BJ (cell line): ENCODE results near the gene VTN. TPM values are rescaled to one million over a fixed set of nuclear protein-coding genes. Genes with fewer than 3 reads are reported as not detected.

ENCODE experiments used
- CTCF ChIA-PET: fragments of 350-600 bp; formaldehyde crosslinking; extraction: SDS; loops from one replicate; lab custom pipeline; 2021; ENCODE audit warnings: antibody characterized with exemption, inconsistent platforms; lab: Yijun Ruan, JAX
- POLR2A ChIA-PET: fragments of 300-600 bp; sonication (Branson Sonifier 250); formaldehyde crosslinking; extraction: SDS; loops from one replicate; lab custom pipeline; 2021; ENCODE audit warnings: antibody characterized with exemption; lab: Charles Lee
- DNase-seq: peaks from one replicate; pipeline ENCODE4 v3.0.0-alpha.2; 2011; ENCODE audit warnings: low read depth
- H3K27me3 ChIP-seq: 2 replicates; pipeline ENCODE4 v1.6.0; 2011; ENCODE audit warnings: low read length; ENCODE audit not compliant: control insufficient read depth, insufficient read depth
- H3K36me3 ChIP-seq: 2 replicates; pipeline ENCODE4 v1.5.1; 2011; ENCODE audit warnings: low read length; ENCODE audit not compliant: control insufficient read depth, insufficient read depth
- H3K4me3 ChIP-seq: 2 replicates; pipeline ENCODE4 v1.5.1; 2011; ENCODE audit warnings: low read depth, mild to moderate bottlenecking, control low read depth, low read length
- polyA plus RNA-seq: library from polyadenylated mRNA; depleted of rRNA; stranded (reverse); fragments of >200 nt; gene quantifications from 2 replicates; pipeline ENCODE4 v1.2.3, GENCODE V29; 2011
- TF ChIP-seq, protein P1 (sequence below): IDR thresholded peaks from 2 replicates; pipeline ENCODE4 v1.5.1; 2011; ENCODE audit warnings: low read depth, mild to moderate bottlenecking, control low read depth, inconsistent platforms, low read length, moderate library complexity; ENCODE audit not compliant: insufficient read depth

Gene VTN
- polyA plus RNA-seq, 1 experiment = 4.2 TPM

DNA sequence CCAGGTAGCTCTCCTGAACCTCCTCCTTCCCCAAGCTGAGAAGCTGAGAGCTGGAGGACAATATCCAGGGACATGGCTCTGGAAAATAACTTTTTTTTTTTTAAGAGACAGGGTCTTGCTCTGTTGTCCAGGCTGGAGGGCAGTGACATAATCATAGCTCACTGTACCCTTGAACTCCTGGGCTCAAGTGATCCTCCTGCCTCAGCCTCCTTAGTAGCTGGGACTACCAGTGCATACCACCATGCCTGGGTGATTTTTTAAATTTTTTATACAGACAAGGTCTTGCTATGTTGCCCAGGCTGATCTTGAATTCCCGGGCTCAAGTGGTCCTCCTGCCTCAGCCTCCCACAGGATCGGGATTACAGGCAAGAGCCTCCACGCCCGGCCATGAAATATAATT is 29.7 kb upstream of the VTN start:
- no peaks in the 10 kb centered on the region for H3K27me3 ChIP-seq
- no peak for DNase-seq
- peaks cover 9% of the 10 kb centered on the region for H3K36me3 ChIP-seq
- ChIA-PET POLR2A (no interaction called here), CTCF (interaction anchor here (1.2 to 2.4 kb wide), 3 partner anchors 17 to 21 kb away, joined by 3 to 13 read pairs (median 4); no protein-coding TSS in a partner anchor)
- H3K4me3 ChIP-seq = no peak overlapping the region
- TF ChIP-seq, protein P1, sequence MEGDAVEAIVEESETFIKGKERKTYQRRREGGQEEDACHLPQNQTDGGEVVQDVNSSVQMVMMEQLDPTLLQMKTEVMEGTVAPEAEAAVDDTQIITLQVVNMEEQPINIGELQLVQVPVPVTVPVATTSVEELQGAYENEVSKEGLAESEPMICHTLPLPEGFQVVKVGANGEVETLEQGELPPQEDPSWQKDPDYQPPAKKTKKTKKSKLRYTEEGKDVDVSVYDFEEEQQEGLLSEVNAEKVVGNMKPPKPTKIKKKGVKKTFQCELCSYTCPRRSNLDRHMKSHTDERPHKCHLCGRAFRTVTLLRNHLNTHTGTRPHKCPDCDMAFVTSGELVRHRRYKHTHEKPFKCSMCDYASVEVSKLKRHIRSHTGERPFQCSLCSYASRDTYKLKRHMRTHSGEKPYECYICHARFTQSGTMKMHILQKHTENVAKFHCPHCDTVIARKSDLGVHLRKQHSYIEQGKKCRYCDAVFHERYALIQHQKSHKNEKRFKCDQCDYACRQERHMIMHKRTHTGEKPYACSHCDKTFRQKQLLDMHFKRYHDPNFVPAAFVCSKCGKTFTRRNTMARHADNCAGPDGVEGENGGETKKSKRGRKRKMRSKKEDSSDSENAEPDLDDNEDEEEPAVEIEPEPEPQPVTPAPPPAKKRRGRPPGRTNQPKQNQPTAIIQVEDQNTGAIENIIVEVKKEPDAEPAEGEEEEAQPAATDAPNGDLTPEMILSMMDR = no peak

DNA sequence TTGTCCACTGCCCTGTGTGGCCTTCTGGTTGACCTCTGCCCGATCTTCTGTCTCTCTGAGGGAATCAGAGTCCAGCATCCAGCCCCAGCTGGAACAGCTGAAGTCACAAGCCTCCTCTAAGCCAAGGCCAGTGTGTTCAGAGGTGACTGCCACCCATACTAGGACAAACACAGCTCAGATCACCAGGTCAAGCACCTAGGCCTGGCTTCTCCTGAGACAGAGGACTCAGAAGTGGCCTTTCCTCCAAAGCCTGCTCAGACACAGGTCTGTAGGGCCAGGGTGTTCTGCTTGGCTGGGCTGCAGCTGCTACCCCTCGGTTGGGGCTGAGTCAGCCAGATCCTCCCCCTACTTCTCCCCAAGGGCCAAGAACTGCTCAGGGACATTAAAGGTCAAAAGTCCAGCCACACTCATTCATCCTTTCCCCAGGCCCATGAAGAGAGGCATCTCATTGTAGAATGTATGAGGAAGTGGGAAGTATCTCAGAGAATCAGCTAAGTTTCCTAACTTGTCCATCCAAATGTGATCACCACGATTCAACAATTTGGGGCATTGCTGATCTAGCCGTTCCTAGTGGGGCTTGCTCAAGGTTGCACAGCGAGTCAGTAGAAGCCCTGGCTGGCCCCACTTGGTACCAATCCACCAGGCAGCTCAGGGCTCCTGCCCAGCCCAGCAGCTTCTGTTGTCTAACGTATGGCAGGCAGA is 28.3 kb upstream of the VTN start:
- DNase-seq = no peak
- TF ChIP-seq, protein P1 = no peak
- Histone ChIP-seq H3K4me3 (no peak overlapping the region), H3K36me3 (peaks cover 9% of the 10 kb centered on the region), H3K27me3 (no peaks in the 10 kb centered on the region)
- CTCF ChIA-PET = interaction anchor here (1.3 kb wide), 1 partner anchor 18 kb away, joined by 3 read pairs; no protein-coding TSS in a partner anchor
- POLR2A ChIA-PET = interaction anchor here (0.5 kb wide), 1 partner anchor 47 kb away, joined by 19 read pairs; no protein-coding TSS in a partner anchor

DNA sequence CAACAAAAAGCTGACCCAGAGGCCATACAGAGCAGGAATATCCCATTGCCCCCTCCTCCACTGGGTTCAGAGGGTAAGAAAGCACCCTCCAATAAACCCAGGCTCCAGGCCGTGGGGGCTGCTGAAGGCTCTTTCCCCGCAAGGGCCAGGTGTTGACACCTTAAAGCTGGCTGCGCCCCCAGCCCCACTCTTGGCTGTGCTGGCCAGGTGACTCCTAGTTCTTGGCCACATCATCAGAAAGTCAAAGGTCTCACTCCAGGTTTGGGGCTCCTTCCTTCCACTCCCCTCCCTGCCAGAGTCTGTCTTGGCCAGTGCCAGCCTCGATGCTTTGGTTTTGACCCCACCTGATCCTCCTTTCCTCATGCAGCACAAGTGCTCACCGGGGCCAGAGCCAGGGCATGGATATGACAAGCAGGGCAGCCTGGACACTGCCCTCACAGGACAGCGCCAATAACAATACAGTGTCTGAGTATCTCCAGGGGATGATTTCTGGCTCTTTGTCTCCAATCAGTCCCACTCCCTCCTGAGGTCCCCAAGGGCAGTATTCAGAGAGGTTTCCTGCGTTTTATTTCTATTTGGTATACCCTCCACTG is 27.7 kb upstream of the VTN start:
- POLR2A ChIA-PET = no interaction called here
- Histone ChIP-seq H3K36me3 (peaks cover 9% of the 10 kb centered on the region), H3K27me3 (no peaks in the 10 kb centered on the region), H3K4me3 (no peak overlapping the region)
- CTCF ChIA-PET = interaction anchor here (1.4 kb wide), 1 partner anchor 19 kb away, joined by 4 read pairs; no protein-coding TSS in a partner anchor
- DNase-seq = no peak
- TF ChIP-seq, protein P1 = no peak

DNA sequence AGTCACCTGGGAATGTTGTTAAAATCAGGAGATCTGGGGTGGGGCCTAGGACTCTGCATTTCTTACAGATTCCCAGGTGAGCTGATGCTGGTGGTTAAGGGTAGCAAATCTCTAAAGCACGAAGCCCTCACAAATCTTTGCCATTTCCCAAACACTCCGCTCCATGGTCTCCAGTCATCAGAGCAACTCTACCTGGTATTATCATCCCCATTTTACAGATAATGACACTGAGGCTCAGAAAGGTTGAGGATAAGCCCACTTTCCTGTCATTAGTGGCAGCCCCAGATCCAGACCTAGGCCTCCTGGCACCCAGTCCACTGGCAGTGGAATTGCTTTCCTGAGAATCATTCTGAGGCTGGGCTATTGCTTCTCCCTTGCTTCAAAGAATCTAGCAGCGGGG is 27.2 kb upstream of the VTN start:
- H3K36me3 ChIP-seq = peaks cover 10% of the 10 kb centered on the region
- no peaks in the 10 kb centered on the region for H3K27me3 ChIP-seq
- H3K4me3 ChIP-seq = no peak overlapping the region
- ChIA-PET CTCF (interaction anchor here (1.4 kb wide), 1 partner anchor 20 kb away, joined by 4 read pairs; no protein-coding TSS in a partner anchor), POLR2A (no interaction called here)
- TF ChIP-seq, protein P1 = no peak
- DNase-seq = no peak

DNA sequence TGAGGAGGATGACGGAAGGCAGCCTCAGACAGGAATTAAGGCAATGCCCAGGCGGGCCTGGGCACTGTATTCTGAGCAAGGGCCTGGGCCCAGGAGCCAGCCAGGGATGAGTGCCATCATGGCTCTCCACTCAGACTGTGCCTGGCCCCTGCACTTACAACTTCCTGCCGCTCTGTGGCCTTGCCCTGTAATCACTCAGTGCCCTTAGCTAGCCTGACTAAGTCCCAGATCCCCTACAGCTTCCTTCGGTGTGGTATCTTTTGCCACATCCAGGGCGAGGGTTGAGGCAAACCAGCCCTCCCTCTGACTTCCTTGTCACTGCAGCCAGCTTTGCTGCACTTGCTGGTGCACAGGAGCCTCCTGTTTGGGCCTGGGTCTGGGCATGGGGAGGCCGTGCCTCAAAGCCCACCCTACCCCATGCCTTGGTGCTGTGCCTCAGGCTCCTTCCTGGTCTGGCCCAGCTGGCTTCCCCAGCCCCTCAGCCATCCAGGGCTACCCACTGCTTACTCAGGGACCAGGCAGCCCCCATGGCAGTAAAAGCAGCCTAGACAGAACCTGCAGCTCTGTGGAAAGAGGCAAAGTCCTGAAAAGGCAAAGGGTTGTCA is 26.6 kb upstream of the VTN start:
- Histone ChIP-seq H3K36me3 (peaks cover 8% of the 10 kb centered on the region), H3K27me3 (no peaks in the 10 kb centered on the region), H3K4me3 (no peak overlapping the region)
- TF ChIP-seq, protein P1 = no peak
- ChIA-PET CTCF (interaction anchor here (1.4 kb wide), 1 partner anchor 20 kb away, joined by 4 read pairs; no protein-coding TSS in a partner anchor), POLR2A (no interaction called here)
- DNase-seq = no peak
